HL-60 (cell line): ENCODE data around the gene MDFIC.

Experiments used
- DNase-seq, 2 experiments: peaks; one replicate each; pipeline ENCODE4 v3.0.0-alpha.2; 2010 to 2020; ENCODE audit warnings: low read depth in 1 of 2, low spot score in 1 of 2
- H3K27ac ChIP-seq: fragments of 250-450 bp; sonication (Bioruptor Pico); replicated peaks from 2 replicates; pipeline ENCODE4 v1.5.1; 2020; ENCODE audit warnings: mild to moderate bottlenecking, moderate library complexity
- H3K27me3 ChIP-seq: fragments of 250-450 bp; sonication (Bioruptor Pico); 2 replicates; pipeline ENCODE4 v1.5.1; 2021; ENCODE audit warnings: mild to moderate bottlenecking, moderate library complexity; ENCODE audit not compliant: insufficient read depth, poor library complexity, severe bottlenecking
- H3K4me3 ChIP-seq: replicated peaks from 2 replicates; pipeline ENCODE4 v1.5.1; 2011; ENCODE audit warnings: mild to moderate bottlenecking, control low read depth, low read length; ENCODE audit not compliant: insufficient read depth
- GABPA ChIP-seq: IDR thresholded peaks from 2 replicates; pipeline ENCODE4 v1.6.1; 2012; ENCODE audit warnings: low read depth
- POLR2AphosphoS5 ChIP-seq: IDR thresholded peaks from 2 replicates; pipeline ENCODE4 v1.6.1; 2012; ENCODE audit warnings: low read depth
- REST ChIP-seq: IDR thresholded peaks from 2 replicates; pipeline ENCODE4 v1.6.1; 2012; ENCODE audit warnings: low read depth; ENCODE audit not compliant: insufficient replicate concordance
- SPI1 ChIP-seq: IDR thresholded peaks from 2 replicates; pipeline ENCODE4 v1.6.1; 2012; ENCODE audit warnings: low read depth, mild to moderate bottlenecking, borderline replicate concordance
- TF ChIP-seq, protein P1 (sequence below): IDR thresholded peaks from one replicate; pipeline ENCODE4 v1.5.1; 2011; ENCODE audit warnings: low read length, control low read depth, inconsistent platforms; ENCODE audit not compliant: insufficient read depth

Gene MDFIC

GRCh38 chr7:115004121-115004520, 82.2 kb downstream of the MDFIC start:
- no peak for TF ChIP-seq REST
- no peak for TF ChIP-seq POLR2AphosphoS5
- TF ChIP-seq, protein P1, sequence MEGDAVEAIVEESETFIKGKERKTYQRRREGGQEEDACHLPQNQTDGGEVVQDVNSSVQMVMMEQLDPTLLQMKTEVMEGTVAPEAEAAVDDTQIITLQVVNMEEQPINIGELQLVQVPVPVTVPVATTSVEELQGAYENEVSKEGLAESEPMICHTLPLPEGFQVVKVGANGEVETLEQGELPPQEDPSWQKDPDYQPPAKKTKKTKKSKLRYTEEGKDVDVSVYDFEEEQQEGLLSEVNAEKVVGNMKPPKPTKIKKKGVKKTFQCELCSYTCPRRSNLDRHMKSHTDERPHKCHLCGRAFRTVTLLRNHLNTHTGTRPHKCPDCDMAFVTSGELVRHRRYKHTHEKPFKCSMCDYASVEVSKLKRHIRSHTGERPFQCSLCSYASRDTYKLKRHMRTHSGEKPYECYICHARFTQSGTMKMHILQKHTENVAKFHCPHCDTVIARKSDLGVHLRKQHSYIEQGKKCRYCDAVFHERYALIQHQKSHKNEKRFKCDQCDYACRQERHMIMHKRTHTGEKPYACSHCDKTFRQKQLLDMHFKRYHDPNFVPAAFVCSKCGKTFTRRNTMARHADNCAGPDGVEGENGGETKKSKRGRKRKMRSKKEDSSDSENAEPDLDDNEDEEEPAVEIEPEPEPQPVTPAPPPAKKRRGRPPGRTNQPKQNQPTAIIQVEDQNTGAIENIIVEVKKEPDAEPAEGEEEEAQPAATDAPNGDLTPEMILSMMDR, result no peak
- TF ChIP-seq SPI1, result no peak
- TF ChIP-seq GABPA, result no peak
- no peak overlapping the region for H3K4me3 ChIP-seq
- H3K27me3 ChIP-seq, result no peaks in the 10 kb centered on the region
- no peak for DNase-seq
- no peak overlapping the region for H3K27ac ChIP-seq

DNA sequence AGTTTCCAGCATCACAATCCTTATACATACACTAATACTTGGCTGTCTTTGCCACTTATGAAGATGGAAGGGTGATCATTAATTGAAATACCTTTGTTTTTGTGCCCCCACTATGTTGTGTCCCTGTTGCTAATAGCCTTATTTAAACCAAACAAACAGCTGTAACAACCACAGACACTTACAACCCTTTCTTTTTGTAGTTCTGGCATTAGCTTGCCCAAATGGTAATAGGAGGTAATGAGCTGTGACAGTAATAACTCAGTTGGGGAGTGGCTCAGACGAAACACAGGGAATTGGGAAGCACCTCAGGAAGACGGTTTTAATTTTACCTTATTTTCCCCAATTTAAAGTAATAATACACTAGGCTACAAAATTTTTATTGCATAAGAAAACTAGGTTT, 83.4 kb downstream of the MDFIC start:
- DNase-seq, result no peak
- Histone ChIP-seq H3K27ac (no peak overlapping the region), H3K27me3 (no peaks in the 10 kb centered on the region), H3K4me3 (no peak overlapping the region)
- TF ChIP-seq SPI1 (no peak), POLR2AphosphoS5 (no peak), GABPA (no peak), REST (no peak)
- TF ChIP-seq, protein P1, result no peak

DNA sequence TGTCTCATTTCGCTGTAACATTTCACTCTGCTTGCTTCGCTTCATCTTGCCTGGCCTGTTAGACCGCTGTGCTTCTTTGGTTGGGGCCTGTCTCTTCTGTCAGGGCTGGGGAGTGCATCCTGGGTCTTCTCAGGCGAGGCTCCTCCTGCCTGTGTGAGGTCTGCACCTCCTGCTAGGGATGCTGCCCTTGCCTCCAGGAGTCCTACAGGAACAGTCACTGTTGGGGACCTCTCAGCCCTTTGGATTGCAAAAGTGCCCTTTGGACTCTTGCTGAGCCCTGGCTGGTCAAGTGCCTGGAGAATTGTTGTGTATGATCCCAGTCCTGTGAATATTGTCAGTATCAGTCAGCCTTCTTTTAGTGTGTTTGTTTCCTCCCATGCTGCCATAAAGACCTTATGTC, 84.1 kb downstream of the MDFIC start:
- TF ChIP-seq GABPA, result no peak
- TF ChIP-seq REST, result no peak
- no peak for TF ChIP-seq POLR2AphosphoS5
- TF ChIP-seq SPI1, result no peak
- TF ChIP-seq, protein P1, result no peak
- Histone ChIP-seq H3K4me3 (no peak overlapping the region), H3K27me3 (no peaks in the 10 kb centered on the region), H3K27ac (no peak overlapping the region)
- DNase-seq, result no peak
